Erythroblast (primary cell): ENCODE measurements around the gene DIP2C.

Experiments used
- GATA1 ChIP-seq: IDR thresholded peaks from 2 replicates; pipeline ENCODE4 v1.6.1; 2011; ENCODE audit warnings: low read depth, mild to moderate bottlenecking, control low read depth, low read length, moderate library complexity
- POLR2A ChIP-seq: IDR thresholded peaks from 2 replicates; pipeline ENCODE4 v1.6.1; 2011; ENCODE audit warnings: mild to moderate bottlenecking, low read length

DNA sequence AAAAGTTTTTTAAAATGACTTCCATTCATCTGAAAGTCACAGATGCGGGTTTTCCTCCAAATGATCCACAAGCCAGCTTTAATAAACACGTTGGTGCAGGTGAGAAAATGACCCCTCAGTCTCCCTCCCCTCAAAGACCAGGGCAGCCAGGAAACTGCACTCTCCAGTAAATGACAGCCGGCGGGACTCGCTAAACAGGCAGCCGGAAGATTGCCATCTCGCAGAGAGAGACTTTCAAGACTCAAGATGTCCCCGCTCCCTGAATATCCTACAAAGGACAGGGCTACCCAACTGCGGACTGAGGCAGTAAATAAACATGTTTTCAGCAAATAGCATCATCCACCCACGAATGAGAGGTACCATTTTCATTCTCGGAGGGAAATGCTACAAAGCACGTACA is 116.8 kb downstream of the DIP2C start:
- TF ChIP-seq POLR2A, result no peak
- no peak for TF ChIP-seq GATA1
